HG02870 (cell line): ENCODE results near the gene MICB.
A peak's percentile ranks its signal among the peaks of the same experiment; 100 is the strongest.

Experiments
- ATAC-seq: cut with Tn5 transposase; IDR thresholded peaks from one replicate; pipeline ENCODE4 v1.9.1; 2021; ENCODE audit warnings: mild to moderate bottlenecking, moderate library complexity; ENCODE audit not compliant: unreplicated experiment

The MICB gene

DNA sequence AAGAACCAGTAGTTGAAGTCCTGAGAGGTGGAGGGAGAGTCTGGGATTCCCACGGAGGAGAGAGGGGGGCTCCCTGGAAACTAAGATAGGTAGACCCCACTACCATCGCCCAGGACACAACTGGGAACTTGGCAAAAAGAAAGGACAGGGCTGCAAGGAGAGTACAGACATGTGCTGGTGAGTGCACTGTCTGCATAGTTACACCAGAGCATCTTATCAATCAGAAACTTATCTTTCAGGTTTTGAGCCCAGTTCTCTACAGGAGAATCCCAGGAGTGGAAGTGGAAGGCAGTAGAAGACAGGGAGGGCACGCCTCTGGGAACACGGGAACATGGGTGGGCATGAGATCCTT is 61.6 kb downstream of the MICB start:
- ATAC-seq = no peak

GRCh38 chr6:31559958-31560696 is 62.2 kb downstream of the MICB start:
- peak; percentile 60 for ATAC-seq

DNA sequence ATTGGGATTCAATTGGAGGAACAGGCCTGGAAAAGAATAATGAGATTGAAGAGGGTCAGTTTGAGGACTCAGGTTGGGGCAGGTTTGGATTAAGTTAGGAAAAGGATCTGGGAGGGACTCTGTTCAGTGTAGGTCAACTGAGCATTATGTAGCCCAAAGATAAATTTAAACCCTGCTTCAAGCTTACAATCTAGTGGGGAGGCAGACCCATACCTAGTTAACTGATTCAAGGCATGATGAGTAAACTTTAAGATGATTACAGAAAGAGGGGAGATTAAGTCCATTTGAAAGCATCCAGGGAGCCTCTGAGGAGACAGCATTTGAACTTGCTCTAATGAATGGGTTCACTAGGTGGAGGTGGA is 62.7 kb downstream of the MICB start:
- ATAC-seq = no peak
